IPS-15b (cell line): ENCODE measurements around the gene CCDC74A.
"Not testable (repeated sequence)": the region's sequence is repeated elsewhere in the genome, so short reads cannot be mapped to it uniquely, and the experiment has no call there.

ENCODE experiments used
- H3K27me3 ChIP-seq: one replicate; pipeline ENCODE4 v1.6.1; 2013; ENCODE audit warnings: low read length; ENCODE audit not compliant: control insufficient read depth, insufficient read depth
- H3K36me3 ChIP-seq: one replicate; pipeline ENCODE4 v1.6.1; 2013; ENCODE audit warnings: low read length; ENCODE audit not compliant: control insufficient read depth, insufficient read depth
- H3K4me1 ChIP-seq: one replicate; pipeline ENCODE4 v1.6.1; 2013; ENCODE audit warnings: mild to moderate bottlenecking, low read length; ENCODE audit not compliant: control insufficient read depth, insufficient read depth
- H3K4me3 ChIP-seq: one replicate; pipeline ENCODE4 v1.5.1; 2013; ENCODE audit warnings: low read depth, low read length
- H3K9ac ChIP-seq: one replicate; pipeline ENCODE4 v1.6.1; 2013; ENCODE audit warnings: low read depth, mild to moderate bottlenecking, low read length
- H3K9me3 ChIP-seq: one replicate; pipeline ENCODE4 v1.6.1; 2013; ENCODE audit warnings: mild to moderate bottlenecking, low read length; ENCODE audit not compliant: control insufficient read depth, insufficient read depth

Gene CCDC74A

DNA sequence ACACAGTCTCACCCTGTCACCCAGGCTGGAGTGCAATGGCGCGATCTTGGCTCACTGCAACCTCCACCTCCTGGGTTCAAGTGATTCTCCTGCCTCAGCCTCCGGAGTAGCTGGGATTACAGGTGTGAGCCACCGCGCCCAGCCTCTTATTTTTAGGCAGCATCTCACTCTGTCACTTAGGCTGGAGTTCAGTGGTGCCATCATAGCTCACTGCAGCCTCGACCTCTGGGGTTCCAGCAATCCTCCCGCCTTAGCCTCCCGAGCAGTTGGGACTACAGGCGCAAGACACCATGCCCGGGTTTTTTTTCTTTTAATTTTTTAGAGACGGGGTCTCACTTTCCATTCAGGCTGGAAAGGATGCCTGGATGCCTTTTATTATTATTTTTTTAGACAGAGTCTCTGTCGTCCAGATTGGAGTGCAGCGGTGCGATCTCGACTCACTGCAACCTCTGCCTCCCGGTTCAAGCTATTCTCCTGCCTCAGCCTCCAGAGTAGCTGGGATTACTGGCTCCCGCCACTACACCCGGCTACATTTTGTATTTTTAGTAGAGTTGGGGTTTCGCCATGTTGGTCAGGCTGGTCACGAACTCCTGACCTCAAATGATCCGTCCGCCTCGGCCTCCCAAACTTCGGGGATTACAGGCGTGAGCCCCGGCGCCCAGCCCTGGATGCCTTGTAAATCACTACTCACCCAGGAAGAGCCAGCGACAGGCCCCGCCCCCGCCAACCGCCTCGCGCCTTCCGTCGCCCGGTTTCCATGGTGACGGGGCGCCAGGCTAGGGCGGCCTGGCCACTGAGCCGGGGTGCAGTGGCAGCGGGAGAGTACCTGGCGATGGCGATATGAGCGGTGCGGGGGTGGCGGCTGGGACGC, at the start of gene CCDC74A:
TSS of gene CCDC74A (plus strand) at position 758 of the 871 bp plus-strand sequence. CDS start at position 841, 83 bp downstream.
- H3K4me1 ChIP-seq, H3K9ac ChIP-seq, H3K36me3 ChIP-seq, H3K9me3 ChIP-seq, H3K27me3 ChIP-seq: not testable (repeated sequence)
- H3K4me3 ChIP-seq: peak within 1 kb of the TSS; percentile 50

DNA sequence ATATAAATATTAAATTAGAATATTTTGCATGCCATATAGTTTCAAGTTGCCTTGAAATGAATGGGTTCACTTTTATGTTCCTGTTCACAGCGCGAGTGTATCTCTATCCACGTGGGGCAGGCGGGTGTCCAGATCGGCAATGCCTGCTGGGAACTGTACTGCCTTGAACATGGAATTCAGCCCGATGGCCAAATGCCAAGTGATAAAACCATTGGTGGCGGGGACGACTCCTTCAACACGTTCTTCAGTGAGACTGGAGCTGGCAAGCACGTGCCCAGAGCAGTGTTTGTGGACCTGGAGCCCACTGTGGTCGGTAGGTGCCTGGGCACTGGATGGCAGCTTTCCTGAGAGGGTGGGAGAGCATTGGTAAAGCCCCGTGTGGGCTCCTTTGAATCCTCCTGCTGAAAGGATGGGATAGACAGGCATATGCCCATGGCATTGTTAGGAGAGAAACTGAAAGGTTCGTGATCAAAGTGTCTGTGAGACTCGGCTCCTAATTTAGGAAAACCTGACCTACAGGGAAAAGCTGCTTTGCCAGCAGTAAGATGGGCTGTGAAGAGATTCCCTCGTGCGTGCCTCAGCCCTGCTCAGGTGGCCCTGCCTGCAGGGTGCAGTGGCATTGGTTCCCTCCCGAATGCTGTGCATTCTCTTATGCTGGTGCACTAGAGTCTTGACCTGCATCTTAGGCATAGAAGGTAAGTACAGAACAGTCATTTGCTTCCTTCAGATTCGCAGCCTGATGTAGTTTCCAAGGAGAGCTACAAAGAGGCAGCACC, 49.4 kb upstream of the CCDC74A start:
- not testable (repeated sequence) for H3K9ac ChIP-seq, H3K36me3 ChIP-seq, H3K4me3 ChIP-seq, H3K9me3 ChIP-seq, H3K27me3 ChIP-seq, H3K4me1 ChIP-seq

DNA sequence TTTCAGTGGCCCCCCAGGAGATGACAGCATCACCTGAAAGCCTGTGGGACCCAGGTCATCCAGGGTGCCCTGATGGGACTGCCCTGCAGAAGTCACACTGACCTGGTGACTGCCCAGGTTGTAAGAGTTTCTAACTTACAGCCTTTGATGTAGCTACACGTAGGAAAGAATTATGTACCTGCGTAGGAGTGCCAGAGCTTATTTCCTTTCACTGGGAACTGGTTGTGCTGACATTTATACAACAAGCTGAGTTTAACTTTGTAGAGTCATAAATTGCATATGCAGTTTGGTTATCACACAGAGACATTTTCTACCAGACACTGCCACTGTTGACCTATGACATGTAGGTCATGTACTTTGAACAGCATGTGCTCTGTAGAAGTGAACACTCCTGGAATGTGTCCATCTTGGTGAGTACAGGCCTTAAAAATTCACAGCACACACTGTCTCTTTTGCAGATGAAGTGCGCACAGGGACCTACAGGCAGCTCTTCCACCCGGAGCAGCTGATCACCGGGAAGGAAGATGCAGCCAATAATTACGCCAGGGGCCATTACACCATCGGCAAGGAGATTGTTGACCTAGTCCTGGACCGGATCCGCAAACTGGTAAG, 48.7 kb upstream of the CCDC74A start:
- H3K4me3 ChIP-seq, H3K9ac ChIP-seq, H3K36me3 ChIP-seq, H3K9me3 ChIP-seq, H3K4me1 ChIP-seq, H3K27me3 ChIP-seq: not testable (repeated sequence)

DNA sequence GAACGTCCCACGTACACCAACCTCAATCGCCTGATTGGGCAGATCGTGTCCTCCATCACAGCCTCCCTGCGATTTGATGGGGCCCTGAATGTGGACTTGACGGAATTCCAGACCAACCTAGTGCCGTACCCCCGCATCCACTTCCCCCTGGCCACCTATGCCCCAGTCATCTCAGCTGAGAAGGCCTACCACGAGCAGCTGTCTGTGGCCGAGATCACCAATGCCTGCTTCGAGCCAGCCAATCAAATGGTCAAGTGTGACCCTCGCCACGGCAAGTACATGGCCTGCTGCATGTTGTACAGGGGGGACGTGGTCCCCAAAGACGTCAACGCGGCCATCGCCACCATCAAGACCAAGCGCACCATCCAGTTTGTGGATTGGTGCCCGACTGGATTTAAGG, 47.3 kb upstream of the CCDC74A start:
- H3K9me3 ChIP-seq, H3K4me3 ChIP-seq, H3K36me3 ChIP-seq, H3K4me1 ChIP-seq, H3K9ac ChIP-seq, H3K27me3 ChIP-seq: not testable (repeated sequence)

DNA sequence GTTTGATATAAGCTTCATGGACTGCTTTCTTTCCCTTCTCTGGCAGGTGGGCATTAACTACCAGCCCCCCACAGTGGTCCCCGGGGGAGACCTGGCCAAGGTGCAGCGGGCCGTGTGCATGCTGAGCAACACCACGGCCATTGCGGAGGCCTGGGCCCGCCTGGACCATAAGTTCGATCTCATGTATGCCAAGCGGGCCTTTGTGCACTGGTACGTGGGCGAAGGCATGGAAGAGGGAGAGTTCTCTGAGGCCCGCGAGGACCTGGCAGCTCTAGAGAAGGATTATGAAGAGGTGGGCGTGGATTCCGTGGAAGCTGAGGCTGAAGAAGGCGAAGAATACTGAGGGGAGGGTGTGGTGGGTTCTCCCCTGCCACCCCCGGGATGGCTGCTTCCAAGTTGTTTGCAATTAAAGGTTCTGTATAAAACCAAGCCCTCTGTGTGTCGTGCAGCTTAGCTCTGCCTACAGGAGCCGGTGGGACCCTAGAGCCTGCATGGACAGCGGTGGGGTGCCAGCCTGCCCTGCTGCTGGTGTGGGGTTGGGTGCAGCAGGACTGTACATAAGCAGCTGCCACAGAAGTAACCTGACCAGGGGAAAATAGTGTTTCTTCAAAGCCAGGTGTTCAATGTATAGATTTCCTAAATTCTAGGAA, 45.1 kb upstream of the CCDC74A start:
- not testable (repeated sequence) for H3K9me3 ChIP-seq, H3K9ac ChIP-seq, H3K4me1 ChIP-seq, H3K36me3 ChIP-seq, H3K4me3 ChIP-seq, H3K27me3 ChIP-seq

DNA sequence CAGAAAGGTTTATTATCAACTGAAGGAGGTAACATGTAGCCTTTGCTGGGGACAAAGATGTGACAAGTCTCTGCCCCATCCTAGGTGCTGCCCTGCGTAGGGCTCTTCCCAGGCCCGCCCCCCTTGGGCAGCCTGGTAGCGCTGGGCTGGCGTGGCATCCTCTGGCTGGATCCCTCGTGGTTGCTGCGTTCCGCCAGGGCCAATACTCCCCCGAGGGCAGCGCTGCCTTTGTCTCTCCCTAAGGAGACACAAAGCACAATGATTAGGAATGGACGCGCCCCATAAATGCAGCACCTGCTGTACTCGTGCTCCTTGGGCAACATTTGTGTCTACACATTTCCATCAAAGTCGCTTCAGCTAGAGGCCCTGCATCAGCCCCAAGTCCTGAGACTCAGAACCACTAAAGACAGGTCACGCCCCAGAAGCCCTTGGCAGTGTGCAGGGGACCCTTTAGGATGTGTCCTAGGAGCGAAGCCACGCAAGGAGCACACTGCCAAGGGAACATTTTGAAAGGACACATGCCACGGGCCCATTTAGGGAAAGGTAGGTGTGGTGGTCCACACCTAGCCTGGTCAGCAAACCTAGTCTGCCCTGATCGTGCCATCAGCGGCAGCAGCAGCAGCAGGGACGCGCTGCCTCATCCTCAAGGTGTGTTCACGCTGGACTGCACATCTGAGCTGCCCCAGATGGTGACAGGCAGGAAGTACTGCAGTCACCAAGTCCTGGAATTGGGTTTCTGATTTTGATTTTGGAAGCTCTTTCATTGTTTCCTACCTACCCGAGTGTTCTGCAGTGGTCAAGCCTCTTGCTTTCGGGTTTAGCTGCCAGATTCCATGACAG, 43.5 kb upstream of the CCDC74A start:
- not testable (repeated sequence) for H3K4me3 ChIP-seq, H3K27me3 ChIP-seq, H3K36me3 ChIP-seq, H3K4me1 ChIP-seq, H3K9ac ChIP-seq, H3K9me3 ChIP-seq

DNA sequence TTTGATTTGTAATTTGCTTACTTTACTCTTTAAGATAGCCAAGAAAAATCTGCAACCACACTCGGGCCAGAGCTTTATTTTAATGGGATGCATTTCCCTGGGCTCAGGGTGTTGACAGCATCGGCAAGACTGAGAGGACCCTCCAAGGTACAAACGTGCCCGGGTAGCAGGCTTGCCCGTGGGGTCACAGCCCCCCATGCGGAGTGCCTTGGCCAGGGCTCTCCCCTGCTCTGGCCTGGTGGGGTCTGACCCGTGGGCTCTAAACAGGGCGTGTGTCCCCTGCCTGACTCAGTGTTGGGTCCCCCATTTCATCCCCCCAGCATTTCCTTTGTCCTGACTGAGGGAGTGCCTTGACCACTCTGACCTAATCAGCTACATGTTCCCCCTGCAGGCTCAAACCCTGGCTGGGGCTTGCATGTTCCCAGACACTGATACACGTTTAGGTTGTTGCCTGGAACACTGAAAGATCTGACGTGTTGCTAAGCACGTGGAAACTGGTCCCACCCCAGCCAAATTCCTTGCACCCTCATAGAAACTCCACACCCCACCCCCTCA, 42.7 kb upstream of the CCDC74A start:
- not testable (repeated sequence) for H3K4me3 ChIP-seq, H3K4me1 ChIP-seq, H3K27me3 ChIP-seq, H3K9me3 ChIP-seq, H3K9ac ChIP-seq, H3K36me3 ChIP-seq

DNA sequence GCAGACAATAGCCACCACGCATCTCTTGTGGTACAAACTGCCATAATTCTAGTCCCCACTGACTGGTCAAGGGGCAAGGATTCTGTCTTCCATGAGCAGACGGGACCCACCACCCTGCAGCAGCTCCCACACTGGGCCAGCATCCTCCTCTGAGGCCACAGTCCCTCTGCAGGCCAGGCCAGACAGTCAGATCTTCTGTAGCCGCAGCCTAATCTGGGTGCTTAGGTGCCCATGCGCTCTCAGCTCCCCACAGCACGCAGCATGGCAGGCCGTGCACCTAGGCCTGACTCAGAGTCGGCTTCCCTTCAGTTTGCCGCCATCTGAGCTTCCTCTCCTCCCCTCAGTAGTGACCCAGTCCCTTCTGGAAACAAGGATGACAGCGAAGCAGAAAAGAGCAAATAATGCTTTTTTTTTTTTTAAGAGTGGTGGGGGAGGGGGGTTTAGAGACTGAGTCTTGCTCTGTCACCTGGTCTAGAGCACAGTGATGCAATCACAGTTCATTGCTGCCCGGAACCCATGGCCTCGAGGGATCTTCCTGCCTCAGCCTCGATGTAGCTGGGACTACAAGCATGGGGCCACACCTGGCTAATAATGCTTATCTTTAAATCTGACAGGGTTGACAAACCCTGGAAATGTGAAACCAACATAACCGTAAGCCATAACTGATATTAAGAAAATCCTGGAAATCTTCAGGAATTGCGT, 41.3 kb upstream of the CCDC74A start:
- not testable (repeated sequence) for H3K27me3 ChIP-seq, H3K36me3 ChIP-seq, H3K4me1 ChIP-seq, H3K4me3 ChIP-seq, H3K9me3 ChIP-seq, H3K9ac ChIP-seq

DNA sequence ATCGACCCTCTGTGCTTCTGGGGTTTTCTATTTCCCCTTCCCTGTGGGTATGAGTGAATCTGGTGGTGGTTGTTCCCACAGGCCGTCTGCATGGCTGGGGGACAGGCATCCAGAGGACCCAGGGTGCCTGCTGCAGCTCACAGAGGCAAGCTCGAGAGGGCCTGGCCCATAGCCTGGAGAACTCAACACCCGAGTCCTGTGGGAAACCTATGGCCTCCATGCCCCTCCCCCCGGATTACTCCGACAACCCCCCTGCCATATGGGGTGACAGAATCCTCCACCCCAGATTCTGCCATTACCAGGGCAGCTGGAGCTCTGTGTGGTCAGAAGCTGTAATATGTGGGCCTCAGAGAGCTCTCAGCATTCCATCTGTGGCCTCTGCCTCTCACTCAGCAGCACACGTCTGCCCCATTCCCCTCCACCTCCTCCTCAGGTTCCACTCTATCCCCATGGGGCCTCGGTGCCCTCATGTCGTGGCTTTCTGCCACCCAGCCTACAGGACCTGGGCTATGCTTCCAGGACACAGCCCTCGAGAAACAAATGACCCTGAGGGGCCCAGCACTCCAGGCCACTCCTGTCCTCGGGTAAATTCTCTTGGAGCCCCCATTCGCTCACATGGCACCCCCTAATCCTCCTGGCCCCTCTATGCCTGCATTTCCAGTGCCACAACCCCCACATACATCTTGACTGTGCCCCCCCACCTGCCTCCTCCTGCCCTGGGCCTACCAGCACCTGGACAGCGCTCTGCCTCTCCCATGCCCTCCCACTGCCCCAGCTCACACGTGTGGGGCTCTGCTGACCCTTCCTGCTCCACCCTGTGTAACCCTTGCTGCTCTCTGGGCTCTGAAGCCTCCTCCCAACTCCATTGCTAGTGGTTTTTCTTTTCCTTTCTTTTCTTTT, 39.1 kb upstream of the CCDC74A start:
- H3K4me3 ChIP-seq: no peak overlapping the region
- H3K27me3 ChIP-seq: no peaks in the 10 kb centered on the region
- no peaks in the 10 kb centered on the region for H3K36me3 ChIP-seq
- H3K4me1 ChIP-seq: no peaks in the 10 kb centered on the region
- no peaks in the 10 kb centered on the region for H3K9me3 ChIP-seq
- no peak overlapping the region for H3K9ac ChIP-seq
